Endodermal cell (in vitro differentiated cells): ENCODE measurements around the gene KRTAP19-3. TPM values are rescaled to one million over a fixed set of nuclear protein-coding genes. Genes with fewer than 3 reads are reported as not detected.

Experiments
- DNase-seq: peaks from one replicate; pipeline ENCODE4 v3.0.0-alpha.2; 2017
- H3K27ac ChIP-seq: 2 replicates; pipeline ENCODE4 v1.5.1; 2013; ENCODE audit warnings: mild to moderate bottlenecking, low read depth, low read length, moderate library complexity
- H3K27me3 ChIP-seq: 2 replicates; pipeline ENCODE4 v1.6.1; 2013; ENCODE audit warnings: mild to moderate bottlenecking, low read length, moderate library complexity; ENCODE audit not compliant: insufficient read depth, control insufficient read depth, poor library complexity, severe bottlenecking
- H3K36me3 ChIP-seq: 2 replicates; pipeline ENCODE4 v1.7.0; 2013; ENCODE audit warnings: mild to moderate bottlenecking, low read length, moderate library complexity; ENCODE audit not compliant: control insufficient read depth, insufficient read depth
- H3K4me1 ChIP-seq: one replicate; pipeline ENCODE4 v1.7.0; 2013; ENCODE audit warnings: low read length; ENCODE audit not compliant: control insufficient read depth, insufficient read depth
- H3K4me3 ChIP-seq: 2 replicates; pipeline ENCODE4 v1.5.1; 2013; ENCODE audit warnings: mild to moderate bottlenecking, low read length, moderate library complexity
- H3K9ac ChIP-seq: 2 replicates; pipeline ENCODE4 v1.6.1; 2013; ENCODE audit warnings: mild to moderate bottlenecking, low read length, moderate library complexity; ENCODE audit not compliant: poor library complexity, severe bottlenecking; ENCODE audit errors: extremely low read depth
- H3K9me3 ChIP-seq: 2 replicates; pipeline ENCODE4 v1.6.1; 2013; ENCODE audit warnings: mild to moderate bottlenecking, low read length, moderate library complexity; ENCODE audit not compliant: control insufficient read depth
- H3K27ac Mint-ChIP-seq: 2 replicates; pipeline ENCODE4 v1.8.0; 2020; ENCODE audit warnings: mixed read lengths
- H3K27me3 Mint-ChIP-seq: 2 replicates; pipeline ENCODE4 v1.8.0; 2021; ENCODE audit warnings: mild to moderate bottlenecking, mixed read lengths; ENCODE audit not compliant: insufficient read depth
- H3K36me3 Mint-ChIP-seq: 2 replicates; pipeline ENCODE4 v1.8.0; 2020; ENCODE audit warnings: low read depth, mixed read lengths
- H3K4me1 Mint-ChIP-seq: 2 replicates; pipeline ENCODE4 v1.8.0; 2020; ENCODE audit warnings: mixed read lengths
- H3K4me3 Mint-ChIP-seq: 2 replicates; pipeline ENCODE4 v1.8.0; 2020; ENCODE audit warnings: mild to moderate bottlenecking, moderate library complexity, mixed read lengths
- H3K9me3 Mint-ChIP-seq: 2 replicates; pipeline ENCODE4 v1.8.0; 2020; ENCODE audit warnings: mild to moderate bottlenecking, mixed read lengths
- CTCF ChIP-seq: fragments of 200-600 bp; sonication (generic); conservative IDR thresholded peaks from 2 replicates; pipeline ENCODE4 v1.5.0; 2021; ENCODE audit warnings: antibody characterized with exemption, mild to moderate bottlenecking
- WGBS, 2 experiments: methylation state at CpG; one replicate each; pipeline versions ENCODE4 v1.1.5 to v1.1.7; 2013; ENCODE audit warnings: missing lambda C conversion rate in 2 of 2, mixed read lengths in 1 of 2; ENCODE audit not compliant: insufficient coverage in 1 of 2, insufficient read length in 1 of 2; 5-methylcytosine and 5-hydroxymethylcytosine counted together
- total RNA-seq, 2 donors: library from RNA; stranded (reverse); fragmentation: NEBNext Ultra II Directional in 1 of 2; extraction: Animal tissue kit (Norgen Biotek cat#: 25700) in 1 of 2; gene quantifications; 2 replicates in 1 of 2; 3 replicates in 1 of 2; pipeline ENCODE4 v1.2.1, GENCODE V29; 2021

The KRTAP19-3 gene
- total RNA-seq, 2 donors from 2014 or later: not detected

- Histone ChIP-seq H3K9me3 (no peaks in the 10 kb centered on the region), H3K4me1 (no peaks in the 10 kb centered on the region), H3K27me3 (no peaks in the 10 kb centered on the region), H3K27ac (no peak overlapping the region), H3K36me3 (no peaks in the 10 kb centered on the region), H3K4me3 (no peak overlapping the region), H3K9ac (no peak overlapping the region)
- no peak for TF ChIP-seq CTCF
- Mint-ChIP-seq H3K27ac (no peak overlapping the region), H3K4me3 (no peak overlapping the region), H3K4me1 (peaks cover 6% of the 10 kb centered on the region), H3K36me3 (no peaks in the 10 kb centered on the region), H3K9me3 (no peaks in the 10 kb centered on the region), H3K27me3 (no peaks in the 10 kb centered on the region)
- no peak for DNase-seq
- WGBS, 2 experiments: 81 to 82% methylated on average over 4 of the region's 4 CpGs
These were observed 44.8 kb downstream of the KRTAP19-3 start for GRCh38 chr21:30447056-30447455.

- Histone ChIP-seq H3K4me3 (no peak overlapping the region), H3K4me1 (no peaks in the 10 kb centered on the region), H3K27me3 (no peaks in the 10 kb centered on the region), H3K9ac (no peak overlapping the region), H3K27ac (no peak overlapping the region), H3K36me3 (no peaks in the 10 kb centered on the region), H3K9me3 (no peaks in the 10 kb centered on the region)
- Mint-ChIP-seq H3K36me3 (no peaks in the 10 kb centered on the region), H3K27ac (no peak overlapping the region), H3K4me3 (no peak overlapping the region), H3K9me3 (no peaks in the 10 kb centered on the region), H3K4me1 (peaks cover 12% of the 10 kb centered on the region), H3K27me3 (no peaks in the 10 kb centered on the region)
- WGBS, 2 experiments: 68% methylated on average over 1 of the region's 1 CpG; no CpG with 5 or more reads in 1 of the 2 experiments
- peak; percentile 64 for DNase-seq
- TF ChIP-seq CTCF: peak; percentile 61
These were observed 47.6 kb downstream of the KRTAP19-3 start for GRCh38 chr21:30444204-30444603.

- H3K9me3 ChIP-seq: no peaks in the 10 kb centered on the region
- no peak overlapping the region for H3K4me3 Mint-ChIP-seq
These were observed 48.6 kb downstream of the KRTAP19-3 start for GRCh38 chr21:30443226-30443625.

More at GRCh38 chr21:30443226-30443625, 48.6 kb downstream of the KRTAP19-3 start:
- peaks cover 12% of the 10 kb centered on the region for H3K4me1 Mint-ChIP-seq
- H3K27me3 ChIP-seq: no peaks in the 10 kb centered on the region
- DNase-seq: no peak
- no peak for TF ChIP-seq CTCF
- H3K4me1 ChIP-seq: no peaks in the 10 kb centered on the region
- H3K27ac Mint-ChIP-seq: no peak overlapping the region
- no peaks in the 10 kb centered on the region for H3K36me3 ChIP-seq
- H3K36me3 Mint-ChIP-seq: no peaks in the 10 kb centered on the region
- H3K27me3 Mint-ChIP-seq: no peaks in the 10 kb centered on the region
- H3K4me3 ChIP-seq: no peak overlapping the region
- no peak overlapping the region for H3K27ac ChIP-seq
- H3K9me3 Mint-ChIP-seq: no peaks in the 10 kb centered on the region
- no peak overlapping the region for H3K9ac ChIP-seq

Other genes starting within 250 kb of the KRTAP19-3 start
- gene KRTAP24-1, start 209.1 kb downstream of the KRTAP19-3 start, total RNA-seq: not detected
- not detected for gene KRTAP25-1, start 202.5 kb downstream of the KRTAP19-3 start, total RNA-seq
- gene KRTAP26-1, start 171.7 kb downstream of the KRTAP19-3 start, total RNA-seq: not detected
- gene KRTAP27-1, start 154.3 kb downstream of the KRTAP19-3 start, total RNA-seq: not detected
- gene KRTAP23-1, start 143.4 kb downstream of the KRTAP19-3 start, total RNA-seq: not detected
- gene KRTAP13-2, start 119.7 kb downstream of the KRTAP19-3 start, total RNA-seq: not detected
- gene KRTAP13-1, start 96.0 kb downstream of the KRTAP19-3 start, total RNA-seq: not detected
- gene KRTAP13-3, start 66.1 kb downstream of the KRTAP19-3 start, total RNA-seq: not detected
- gene KRTAP13-4, start 61.8 kb downstream of the KRTAP19-3 start, total RNA-seq: not detected
- gene KRTAP15-1, start 51.7 kb downstream of the KRTAP19-3 start, total RNA-seq: not detected
- not detected for gene KRTAP19-1, start 11.6 kb downstream of the KRTAP19-3 start, total RNA-seq
- not detected for gene KRTAP19-2, start 4.6 kb downstream of the KRTAP19-3 start, total RNA-seq
- gene KRTAP19-4, start 5.2 kb upstream of the KRTAP19-3 start, total RNA-seq: not detected
- gene KRTAP19-5, start 10.1 kb upstream of the KRTAP19-3 start, total RNA-seq: not detected
- not detected for gene KRTAP19-6, start 49.9 kb upstream of the KRTAP19-3 start, total RNA-seq
- gene KRTAP19-7, start 69.3 kb upstream of the KRTAP19-3 start, total RNA-seq: not detected
- not detected for gene KRTAP22-2, start 98.4 kb upstream of the KRTAP19-3 start, total RNA-seq
- not detected for gene KRTAP6-3, start 100.4 kb upstream of the KRTAP19-3 start, total RNA-seq
- gene KRTAP6-2, start 106.9 kb upstream of the KRTAP19-3 start, total RNA-seq: not detected
- not detected for gene KRTAP22-1, start 109.1 kb upstream of the KRTAP19-3 start, total RNA-seq
- not detected for gene KRTAP6-1, start 121.9 kb upstream of the KRTAP19-3 start, total RNA-seq
- gene KRTAP20-1, start 124.4 kb upstream of the KRTAP19-3 start, total RNA-seq: not detected
- not detected for gene KRTAP20-4, start 128.6 kb upstream of the KRTAP19-3 start, total RNA-seq
- gene KRTAP20-2, start 143.2 kb upstream of the KRTAP19-3 start, total RNA-seq: not detected
- gene KRTAP20-3, start 150.9 kb upstream of the KRTAP19-3 start, total RNA-seq: not detected
- not detected for gene KRTAP21-3, start 226.8 kb upstream of the KRTAP19-3 start, total RNA-seq